Thoracic aorta (tissue), 2 donors: Measurements from ENCODE around the gene RCAN2. TPM values are rescaled to one million over a fixed set of nuclear protein-coding genes. Genes with fewer than 3 reads are reported as not detected.

Experiments used
- ATAC-seq: fragments of 150-250 bp; one replicate; pipeline ENCODE4 v1.8.0; 2017; ENCODE audit warnings: low read depth; ENCODE audit not compliant: insufficient number of reproducible peaks, low FRiP score
- DNase-seq: peaks from one replicate; pipeline ENCODE4 v3.0.0-alpha.2; 2020; ENCODE audit warnings: low spot score
- H3K27ac ChIP-seq, 2 donors: fragments of 200-600 bp; sonication (generic); 1 replicate in 1 of 2; 2 replicates in 1 of 2; pipeline ENCODE4 v1.5.1; 2016; ENCODE audit warnings: mild to moderate bottlenecking in 2 of 2, moderate library complexity in 2 of 2
- H3K27me3 ChIP-seq: fragments of 200-600 bp; sonication (generic); replicated peaks from 2 replicates; pipeline ENCODE4 v1.6.0; 2016; ENCODE audit warnings: mild to moderate bottlenecking; ENCODE audit not compliant: insufficient read depth
- H3K36me3 ChIP-seq: fragments of 200-600 bp; sonication (generic); one replicate; pipeline ENCODE4 v1.5.1; 2016
- H3K4me1 ChIP-seq, 2 donors: fragments of 200-600 bp; sonication (generic); 1 replicate in 1 of 2; 2 replicates in 1 of 2; pipeline versions ENCODE4 v1.5.1 to v1.6.0; 2016; ENCODE audit warnings: low read depth in 2 of 2, mild to moderate bottlenecking in 1 of 2; ENCODE audit not compliant: control insufficient read depth in 1 of 2
- H3K4me3 ChIP-seq: fragments of 200-600 bp; sonication (generic); 2 replicates; pipeline ENCODE4 v1.5.1; 2016; ENCODE audit warnings: mild to moderate bottlenecking
- H3K9me3 ChIP-seq: fragments of 200-600 bp; sonication (generic); 2 replicates; pipeline ENCODE4 v1.5.1; 2016
- CTCF ChIP-seq: fragments of 200-600 bp; sonication (generic); IDR thresholded peaks from one replicate; pipeline ENCODE4 v1.5.1; 2019; ENCODE audit warnings: antibody characterized with exemption
- total RNA-seq, 2 donors: library from RNA; depleted of rRNA; stranded (reverse); fragments of >200 nt; gene quantifications; one replicate each; pipeline versions ENCODE4 v1.1.0 to v1.2.3, GENCODE V29; 2016

The RCAN2 gene
- total RNA-seq, 2 donors from 2014 or later, result 126 to 289 TPM

- no peak for TF ChIP-seq CTCF
- H3K4me1 ChIP-seq, result peaks cover 0 to 12% of the 10 kb centered on the region in 2 donors
Measured at GRCh38 chr6:46172176-46172575, 319.1 kb downstream of the RCAN2 start.

More at GRCh38 chr6:46172176-46172575, 319.1 kb downstream of the RCAN2 start:
- no peak overlapping the region for H3K4me3 ChIP-seq
- ATAC-seq (no peak), DNase-seq (no peak)
- H3K27me3 ChIP-seq, result no peaks in the 10 kb centered on the region
- no peaks in the 10 kb centered on the region for H3K36me3 ChIP-seq
- no peaks in the 10 kb centered on the region for H3K9me3 ChIP-seq
- no peak overlapping the region for H3K27ac ChIP-seq

Other genes with a start within 250 kb of the RCAN2 start
- 1 to 10 TPM in 1 of 2 donors, under 1 TPM in 1; 0.68 to 1.1 TPM for gene CYP39A1, start 161.4 kb upstream of the RCAN2 start, total RNA-seq
- gene SLC25A27, start 161.5 kb upstream of the RCAN2 start, total RNA-seq, result 10 to 100 TPM; 44.4 to 52.8 TPM
- 1 to 10 TPM; 1.8 TPM for gene TDRD6, start 196.4 kb upstream of the RCAN2 start, total RNA-seq
- gene PLA2G7, start 243.9 kb upstream of the RCAN2 start, total RNA-seq, result under 1 TPM; 0.27 to 0.56 TPM